ENCODE results near the gene MUC20.
"Not testable (repeated sequence)": the region's sequence is repeated elsewhere in the genome, so short reads cannot be mapped to it uniquely, and the experiment has no call there.

The MUC20 gene, protein sequence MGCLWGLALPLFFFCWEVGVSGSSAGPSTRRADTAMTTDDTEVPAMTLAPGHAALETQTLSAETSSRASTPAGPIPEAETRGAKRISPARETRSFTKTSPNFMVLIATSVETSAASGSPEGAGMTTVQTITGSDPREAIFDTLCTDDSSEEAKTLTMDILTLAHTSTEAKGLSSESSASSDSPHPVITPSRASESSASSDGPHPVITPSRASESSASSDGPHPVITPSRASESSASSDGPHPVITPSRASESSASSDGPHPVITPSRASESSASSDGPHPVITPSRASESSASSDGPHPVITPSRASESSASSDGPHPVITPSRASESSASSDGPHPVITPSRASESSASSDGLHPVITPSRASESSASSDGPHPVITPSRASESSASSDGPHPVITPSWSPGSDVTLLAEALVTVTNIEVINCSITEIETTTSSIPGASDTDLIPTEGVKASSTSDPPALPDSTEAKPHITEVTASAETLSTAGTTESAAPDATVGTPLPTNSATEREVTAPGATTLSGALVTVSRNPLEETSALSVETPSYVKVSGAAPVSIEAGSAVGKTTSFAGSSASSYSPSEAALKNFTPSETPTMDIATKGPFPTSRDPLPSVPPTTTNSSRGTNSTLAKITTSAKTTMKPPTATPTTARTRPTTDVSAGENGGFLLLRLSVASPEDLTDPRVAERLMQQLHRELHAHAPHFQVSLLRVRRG

DNA sequence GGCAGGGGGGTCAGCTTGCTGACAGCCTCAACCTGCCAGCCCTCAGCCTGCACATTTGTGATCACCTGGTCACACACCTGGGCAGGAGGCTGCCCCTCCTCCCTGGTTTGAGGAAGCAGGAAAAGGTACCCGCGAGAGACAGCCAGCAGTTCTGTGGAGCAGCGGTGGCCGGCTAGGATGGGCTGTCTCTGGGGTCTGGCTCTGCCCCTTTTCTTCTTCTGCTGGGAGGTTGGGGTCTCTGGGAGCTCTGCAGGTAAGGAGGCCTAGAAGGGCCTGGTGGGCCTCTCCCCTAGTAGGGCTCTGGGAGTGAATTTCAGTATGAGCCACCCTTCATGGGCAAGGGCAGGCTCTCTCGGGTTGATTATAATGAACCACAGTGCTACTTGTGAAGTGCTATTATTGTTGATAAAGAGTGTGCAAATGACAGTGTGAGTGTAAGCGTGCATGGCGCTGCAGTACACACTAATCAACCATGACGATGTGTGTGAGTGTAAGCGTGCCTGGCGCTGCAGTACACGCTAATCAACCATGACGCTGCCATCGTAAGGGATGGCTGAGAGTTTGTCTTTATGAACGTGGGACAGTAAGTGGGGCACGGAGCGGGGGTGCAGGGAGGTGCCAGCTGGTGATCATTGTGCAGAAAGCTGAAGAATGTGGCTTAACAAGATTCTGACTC lies at the start of gene MUC20:
MUC20 (plus strand) TSS at position 148 of the 676 bp plus-strand sequence; CDS start at position 178, 30 bp downstream.
- not testable (repeated sequence) for DNase-seq

DNA sequence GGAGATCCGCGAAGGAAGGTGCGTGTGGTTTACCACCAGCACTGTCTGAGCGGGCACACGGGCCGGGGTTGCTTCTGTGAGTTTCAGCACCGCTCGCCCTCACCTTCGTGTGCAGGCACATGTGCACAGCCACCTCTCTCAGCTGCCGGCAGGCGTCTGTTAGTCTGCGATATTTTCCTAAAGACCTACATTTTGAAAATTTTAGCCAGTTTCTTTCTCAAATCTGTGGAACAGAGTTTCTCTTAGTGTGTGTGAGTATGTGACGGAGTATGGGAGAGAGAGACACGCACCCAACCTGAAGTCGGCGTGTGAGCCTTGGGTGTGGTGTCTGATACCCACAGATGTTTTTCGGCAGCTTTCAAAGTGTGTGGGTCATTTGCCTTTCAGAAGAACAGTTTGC lies 49.5 kb upstream of the MUC20 start:
- DNase-seq, result not testable (repeated sequence)

DNA sequence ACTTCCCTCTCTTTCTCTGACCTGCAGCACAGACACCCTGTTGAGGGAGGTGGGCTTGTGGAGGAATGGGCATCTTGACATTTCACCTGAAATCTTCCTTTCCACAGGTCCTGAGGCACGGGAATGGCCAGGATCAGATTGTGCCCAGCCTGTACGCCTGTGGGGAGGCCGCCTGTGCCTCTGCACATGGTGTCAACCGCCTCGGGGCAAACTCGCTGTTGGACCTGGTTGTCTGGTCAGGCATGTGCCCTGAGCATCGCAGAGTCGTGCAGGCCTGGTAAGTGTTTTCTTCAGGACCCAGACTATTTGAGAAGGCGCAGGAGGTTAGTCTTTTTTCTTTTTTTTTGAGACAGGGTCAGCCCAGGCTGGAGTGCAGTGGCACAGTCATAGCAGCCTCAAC lies 47.1 kb upstream of the MUC20 start:
- not testable (repeated sequence) for DNase-seq

DNA sequence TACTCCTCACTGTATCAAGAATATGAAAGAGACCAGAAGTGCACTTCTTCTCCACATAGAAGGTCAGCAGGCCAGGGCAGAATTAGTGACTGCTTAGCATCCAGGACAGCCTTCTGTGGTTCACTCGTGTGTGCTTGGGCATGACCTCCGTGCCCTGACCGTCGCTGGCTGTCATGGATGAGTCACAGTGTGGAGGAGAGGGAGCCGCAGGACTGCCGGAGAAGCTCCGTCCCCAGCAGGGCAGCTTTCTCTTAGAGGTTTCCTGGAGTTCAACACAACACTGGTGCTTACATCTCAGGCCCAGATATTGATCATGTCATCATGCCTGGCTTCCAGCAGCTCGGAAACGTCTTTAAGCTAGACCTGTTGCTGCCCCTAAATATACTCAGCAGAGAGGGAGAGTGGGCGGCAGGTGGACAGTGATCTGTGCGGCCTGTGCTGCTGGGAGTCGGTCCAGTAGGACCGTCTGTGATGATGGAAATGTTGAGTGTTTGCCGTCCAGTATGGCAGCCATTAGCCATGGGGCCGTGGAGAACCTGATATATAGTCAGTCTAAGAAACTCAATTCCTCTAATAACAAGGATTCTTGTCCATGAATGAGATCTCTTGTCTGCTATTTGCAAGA lies 42.3 kb upstream of the MUC20 start:
- DNase-seq, result not testable (repeated sequence)

DNA sequence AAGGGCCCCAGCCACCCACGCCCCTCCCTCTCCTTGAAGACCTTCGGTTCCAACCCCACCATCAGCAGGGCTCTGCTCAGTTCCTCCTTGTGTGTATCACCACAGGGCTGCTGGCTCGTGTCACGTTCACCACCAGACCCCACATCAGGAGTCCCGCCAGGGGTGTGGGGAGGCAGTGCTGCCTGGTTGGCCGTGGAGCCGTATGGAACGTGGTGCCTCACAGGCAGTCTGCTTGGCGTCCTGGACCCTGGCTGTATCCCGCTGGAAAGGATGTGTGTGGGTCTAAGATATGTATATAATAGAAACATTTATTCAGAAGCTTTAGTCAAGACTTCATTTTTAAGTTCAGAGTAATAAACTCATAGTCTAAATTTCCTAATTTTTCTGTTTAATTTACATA lies 40.1 kb upstream of the MUC20 start:
- DNase-seq, result not testable (repeated sequence)

DNA sequence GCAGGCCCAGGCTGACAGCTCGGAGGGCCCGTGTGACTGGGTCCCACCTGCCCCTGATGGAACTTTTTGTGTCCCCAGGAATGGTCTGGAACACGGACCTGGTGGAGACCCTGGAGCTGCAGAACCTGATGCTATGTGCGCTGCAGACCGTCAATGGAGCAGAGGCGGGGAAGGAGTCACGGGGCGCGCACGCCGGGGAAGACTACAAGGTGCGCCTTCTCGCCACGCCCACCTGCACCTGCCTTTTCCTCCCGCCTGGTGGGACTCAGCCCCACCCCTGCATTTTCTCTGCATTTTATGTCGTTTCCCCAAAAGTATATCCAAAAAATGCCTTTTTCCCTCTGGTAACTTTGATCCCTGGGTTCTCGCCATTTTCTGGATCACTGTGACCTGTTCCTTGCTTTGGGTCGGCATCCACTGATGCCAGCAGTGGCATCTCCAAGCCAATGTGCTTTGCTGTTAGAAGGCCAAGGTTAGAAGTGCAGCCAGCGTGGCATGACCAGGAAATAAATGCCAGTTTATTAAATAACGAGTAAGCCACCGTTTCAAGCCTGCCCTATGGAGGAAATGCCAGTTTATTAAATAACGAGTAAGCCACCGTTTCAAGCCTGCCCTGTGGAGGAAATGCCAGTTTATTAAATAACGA lies 39.2 kb upstream of the MUC20 start:
- DNase-seq, result not testable (repeated sequence)

DNA sequence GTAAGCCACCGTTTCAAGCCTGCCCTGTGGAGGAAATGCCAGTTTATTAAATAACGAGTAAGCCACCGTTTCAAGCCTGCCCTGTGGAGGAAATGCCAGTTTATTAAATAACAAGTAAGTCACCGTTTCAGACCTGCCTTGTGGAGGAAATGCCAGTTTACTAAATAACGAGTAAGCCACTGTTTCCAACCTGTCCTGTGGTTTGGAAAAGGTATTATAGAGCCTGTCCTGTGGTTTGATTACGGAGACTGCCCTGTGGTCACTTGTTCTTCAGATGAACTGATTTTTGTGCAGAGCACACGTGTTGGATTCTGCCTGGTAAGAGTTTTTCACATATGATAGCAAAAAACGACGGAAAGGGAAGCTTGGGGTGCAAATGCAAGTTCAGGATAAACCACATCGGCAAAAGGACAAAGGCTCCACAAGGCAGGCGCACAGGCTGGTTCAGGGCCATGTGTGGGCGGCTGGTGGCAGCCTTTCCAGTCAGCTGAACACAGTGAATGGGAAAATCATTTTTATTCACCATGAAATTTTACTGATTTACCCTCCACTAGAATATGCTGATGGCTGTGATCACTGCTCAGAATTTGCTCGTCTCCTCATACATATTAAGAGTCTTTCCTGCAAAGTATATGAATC lies 38.6 kb upstream of the MUC20 start:
- not testable (repeated sequence) for DNase-seq

DNA sequence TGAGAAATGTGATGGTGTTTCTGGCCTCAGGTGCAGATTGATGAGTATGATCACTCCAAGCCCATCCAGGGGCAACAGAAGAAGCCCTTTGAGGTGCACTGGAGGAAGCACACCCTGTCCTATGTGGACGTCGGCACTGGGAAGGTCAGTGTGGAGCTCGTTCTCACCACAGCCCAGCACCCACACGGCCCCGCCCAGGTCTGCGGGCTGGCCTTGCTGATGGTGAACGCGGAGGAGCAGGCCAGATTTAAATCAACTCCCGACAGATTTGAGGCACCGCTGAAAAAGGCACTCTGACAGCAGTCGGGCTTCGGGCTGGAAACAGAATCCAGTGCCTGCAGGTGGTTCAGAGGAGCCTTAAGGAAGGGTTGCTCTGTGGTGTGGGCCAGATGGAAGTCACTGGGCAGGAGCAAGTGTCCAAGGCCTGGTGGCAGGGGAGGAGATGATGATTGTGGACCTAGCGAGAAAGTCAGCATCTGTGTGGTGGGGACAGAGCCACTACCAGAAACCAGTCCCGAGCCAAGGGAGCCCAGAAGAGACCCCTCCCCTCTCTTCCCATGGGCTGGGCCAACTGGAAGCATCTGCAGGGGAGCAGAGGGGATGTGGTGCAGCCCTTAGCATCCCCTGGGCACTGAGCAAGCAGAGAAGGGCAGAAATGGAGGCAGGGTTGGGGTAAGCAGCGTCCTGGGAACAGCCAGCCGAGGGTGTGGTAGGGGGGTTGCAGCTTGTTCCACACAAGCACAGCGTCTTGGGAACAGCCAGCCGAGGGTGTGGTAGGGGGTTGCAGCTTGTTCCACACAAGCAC lies 36.9 kb upstream of the MUC20 start:
- not testable (repeated sequence) for DNase-seq

DNA sequence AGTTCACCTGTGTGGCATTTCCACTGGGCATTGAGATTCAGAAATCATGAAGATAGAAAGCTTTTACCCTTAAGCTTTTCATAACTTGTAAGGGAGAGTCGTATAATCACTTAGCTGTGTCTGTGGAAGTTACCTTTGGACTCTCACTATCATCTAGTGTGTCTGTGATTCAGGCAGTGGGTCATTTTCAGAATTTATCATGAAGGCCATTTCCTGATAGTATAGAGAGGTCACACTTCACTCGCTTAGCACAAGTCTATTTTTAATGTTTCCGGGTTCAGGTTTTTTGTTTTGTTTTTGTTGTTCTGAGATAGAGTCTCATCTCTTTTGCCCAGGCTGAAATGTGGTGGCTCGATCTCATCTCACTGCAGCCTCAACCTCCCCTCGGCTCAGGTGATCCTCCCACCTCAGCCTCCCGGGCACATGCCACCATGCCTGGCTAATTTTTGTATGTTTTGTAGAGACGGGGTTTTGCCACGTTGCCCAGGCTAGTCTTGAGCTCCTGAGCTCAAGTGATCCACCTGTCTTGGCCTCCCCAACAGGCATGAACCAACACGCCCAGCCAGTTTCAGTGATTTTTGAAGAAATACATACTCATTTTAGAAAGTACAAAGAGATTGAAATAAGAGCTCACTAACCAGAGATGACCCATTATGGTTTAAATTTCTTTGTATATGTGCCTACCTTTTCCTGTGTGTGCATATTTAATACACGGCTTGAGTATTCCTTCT lies 36.1 kb upstream of the MUC20 start:
- DNase-seq, result not testable (repeated sequence)

DNA sequence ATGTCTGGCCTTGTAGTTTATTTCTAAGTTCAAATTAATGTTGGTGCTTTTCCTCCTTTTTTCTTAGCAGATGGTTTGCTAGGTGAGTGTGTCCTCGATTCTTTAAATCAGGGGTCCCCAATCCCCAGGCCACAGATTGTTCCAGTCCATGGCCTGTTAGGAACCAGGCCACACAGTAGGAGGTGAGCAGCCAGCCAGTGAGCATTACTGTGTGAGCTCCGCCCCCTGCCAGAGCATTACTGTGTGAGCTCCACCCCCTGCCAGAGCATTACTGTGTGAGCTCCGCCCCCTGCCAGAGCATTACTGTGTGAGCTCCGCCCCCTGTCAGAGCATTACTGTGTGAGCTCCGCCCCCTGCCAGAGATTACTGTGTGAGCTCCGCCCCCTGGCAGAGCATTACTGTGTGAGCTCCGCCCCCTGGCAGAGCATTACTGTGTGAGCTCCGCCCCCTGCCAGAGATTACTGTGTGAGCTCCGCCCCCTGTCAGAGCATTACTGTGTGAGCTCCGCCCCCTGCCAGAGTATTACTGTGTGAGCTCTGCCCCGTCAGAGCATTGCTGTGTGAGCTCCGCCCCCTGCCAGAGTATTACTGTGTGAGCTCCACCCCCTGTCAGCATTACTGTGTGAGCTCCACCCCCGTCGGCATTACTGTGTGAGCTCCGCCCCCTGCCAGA lies 34.1 kb upstream of the MUC20 start:
- not testable (repeated sequence) for DNase-seq

DNA sequence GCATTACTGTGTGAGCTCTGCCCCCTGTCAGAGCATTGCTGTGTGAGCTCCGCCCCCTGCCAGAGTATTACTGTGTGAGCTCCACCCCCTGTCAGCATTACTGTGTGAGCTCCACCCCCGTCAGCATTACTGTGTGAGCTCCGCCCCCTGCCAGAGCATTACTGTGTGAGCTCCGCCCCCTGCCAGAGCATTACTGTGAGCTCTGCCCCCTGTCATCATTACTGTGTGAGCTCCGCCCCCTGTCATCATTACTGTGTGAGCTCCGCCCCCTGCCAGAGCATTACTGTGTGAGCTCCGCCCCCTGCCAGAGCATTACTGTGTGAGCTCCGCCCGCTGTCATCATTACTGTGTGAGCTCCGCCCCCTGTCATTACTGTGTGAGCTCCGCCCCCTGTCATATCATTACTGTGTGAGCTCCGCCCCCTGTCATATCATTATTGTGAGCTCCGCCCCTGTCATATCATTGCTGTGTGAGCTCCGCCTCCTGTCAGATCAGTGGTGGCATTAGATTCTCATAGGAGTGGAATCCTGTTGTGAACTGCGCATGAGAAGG lies 33.5 kb upstream of the MUC20 start:
- DNase-seq, result not testable (repeated sequence)

DNA sequence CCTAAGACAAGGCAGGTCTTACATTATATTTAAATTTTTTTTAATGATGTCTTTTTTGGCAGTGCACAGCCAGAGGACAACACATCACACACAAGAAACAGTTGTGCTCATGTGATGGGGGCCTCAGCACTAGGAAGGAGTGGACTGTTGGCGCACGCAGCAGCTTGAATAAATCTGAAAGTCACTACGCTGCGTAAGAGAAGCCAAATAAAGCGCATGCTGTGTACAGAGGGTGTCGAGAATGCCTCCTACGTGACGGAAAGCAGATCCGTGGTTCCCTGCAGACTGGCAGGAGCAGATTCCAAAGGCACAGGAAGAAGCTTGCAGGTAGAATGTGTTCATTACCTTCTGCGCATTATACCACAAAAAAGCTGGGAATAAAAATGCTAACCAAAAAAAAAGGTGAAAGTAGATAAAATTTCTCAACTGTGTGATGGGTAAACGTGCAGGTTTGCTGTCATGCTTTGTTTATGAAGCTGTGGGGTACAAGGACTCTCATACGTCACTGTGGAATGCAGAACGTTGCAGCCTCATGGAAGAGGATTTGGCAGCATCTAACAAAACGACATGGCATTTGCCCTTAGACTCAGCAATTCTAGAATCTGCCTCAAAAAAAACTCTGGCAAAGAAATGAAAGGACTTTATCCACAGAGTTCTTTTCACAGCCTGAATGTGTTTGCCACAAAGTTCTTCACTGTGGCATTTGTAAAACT lies 32.2 kb upstream of the MUC20 start:
- DNase-seq, result not testable (repeated sequence)

DNA sequence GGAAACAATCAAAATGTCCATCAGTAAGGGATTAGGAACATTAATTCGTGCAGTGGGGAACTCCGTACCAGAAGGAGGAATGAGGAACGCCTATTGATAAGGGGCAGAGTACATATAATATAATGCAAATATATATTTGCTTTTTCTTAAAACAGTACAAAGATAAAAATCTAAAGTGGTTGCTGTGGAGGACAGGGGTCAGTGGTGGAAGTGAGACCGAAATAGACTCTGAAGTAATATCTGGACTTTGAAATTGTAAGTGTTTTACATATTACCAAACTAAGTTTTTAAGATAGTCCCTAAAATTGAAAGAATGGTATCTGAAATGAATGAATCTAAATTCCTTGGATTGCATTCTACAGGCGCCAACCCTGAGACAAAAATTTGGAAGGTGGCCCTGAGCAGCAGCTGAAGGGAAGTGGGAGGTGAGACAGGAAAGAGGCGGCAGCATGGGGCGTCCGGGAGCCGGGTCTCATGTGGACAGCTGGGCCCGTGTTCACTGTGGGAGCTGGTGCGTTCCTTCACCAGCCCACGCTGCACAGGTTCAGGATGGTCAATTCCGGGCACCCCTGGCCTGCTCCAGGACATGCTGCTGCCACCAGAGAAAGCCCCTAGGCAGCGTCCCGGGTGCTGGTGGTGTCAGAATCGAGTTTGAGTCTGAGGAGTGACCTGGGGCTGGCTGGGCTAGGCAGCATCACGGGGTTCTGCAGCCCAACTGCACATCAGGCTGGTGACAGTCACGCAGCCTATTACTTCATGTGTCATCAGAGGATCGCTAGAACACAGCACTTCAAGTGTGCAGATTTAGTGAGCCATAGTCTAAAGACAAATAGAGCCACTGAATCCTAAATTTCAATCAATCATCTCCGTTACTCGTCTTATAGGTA lies 31.4 kb upstream of the MUC20 start:
- DNase-seq, result not testable (repeated sequence)

DNA sequence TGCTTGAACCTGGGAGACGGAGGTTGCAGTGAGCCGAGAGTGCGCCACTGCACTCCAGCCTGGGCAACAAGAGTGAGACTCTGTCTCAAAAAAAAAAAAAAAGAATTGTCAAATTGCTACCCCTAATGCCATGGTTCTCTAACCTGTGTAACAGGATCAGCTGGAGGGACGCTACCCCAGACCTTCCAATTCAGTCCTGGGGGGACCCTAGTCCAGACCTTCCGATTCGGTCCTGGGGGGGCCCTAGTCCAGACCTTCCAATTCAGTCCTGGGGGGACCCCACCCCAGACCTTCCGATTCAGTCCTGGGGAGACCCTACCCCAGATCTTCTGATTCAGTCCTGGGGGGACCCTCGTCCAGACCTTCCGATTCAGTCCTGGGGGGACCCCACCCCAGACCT lies 29.8 kb upstream of the MUC20 start:
- no peak for DNase-seq

DNA sequence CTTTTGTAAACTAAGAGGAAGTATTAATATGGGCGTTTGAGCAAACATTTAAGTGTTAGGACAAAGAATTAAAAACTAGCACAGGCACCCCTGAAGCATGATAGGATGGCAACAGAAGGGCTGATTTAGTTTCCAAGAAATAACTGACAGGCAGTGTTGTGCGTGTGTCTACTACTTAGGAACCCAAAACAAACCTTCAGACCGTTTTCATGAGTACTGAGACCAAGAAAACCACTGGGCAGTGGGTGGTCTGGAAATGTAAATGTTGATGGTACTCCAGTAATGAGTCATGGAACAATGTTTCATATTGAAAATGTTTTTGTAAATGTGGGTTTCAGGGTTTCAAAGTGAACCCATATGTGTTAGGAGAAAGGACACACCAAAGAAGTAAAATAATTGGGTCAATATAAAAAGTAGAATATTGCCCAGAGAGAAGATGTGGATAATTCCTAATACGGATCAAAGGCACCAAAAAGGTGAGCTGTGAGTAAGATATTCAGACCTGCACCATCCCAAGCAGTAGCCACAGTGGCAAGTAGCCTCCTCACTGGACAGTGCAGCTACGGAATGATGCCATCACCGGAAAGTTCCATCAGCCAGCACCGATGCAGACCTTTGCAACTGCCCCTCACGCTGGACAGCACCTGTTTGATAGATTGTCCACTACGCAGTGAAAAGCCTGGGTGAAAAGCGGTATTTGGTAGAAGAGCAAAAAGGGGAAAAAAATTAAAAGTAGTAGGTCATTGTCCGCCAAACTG lies 29.0 kb upstream of the MUC20 start:
- DNase-seq, result not testable (repeated sequence)

DNA sequence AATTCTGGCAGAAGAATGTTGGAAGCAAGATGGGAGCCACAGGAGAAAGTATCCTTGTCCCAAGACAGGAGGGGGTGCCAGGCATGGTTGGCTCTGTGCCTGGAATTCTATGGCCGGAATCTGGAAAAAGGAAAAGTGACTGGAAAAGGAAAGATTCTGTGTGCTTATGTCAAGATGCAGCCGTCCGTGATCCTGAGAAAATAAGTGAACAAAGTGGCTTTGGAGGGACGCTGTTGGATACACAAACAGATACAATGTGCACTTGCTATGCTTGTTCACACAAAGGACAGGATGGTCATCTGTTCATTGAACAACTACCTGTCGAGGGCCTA lies 28.5 kb upstream of the MUC20 start:
- DNase-seq, result no peak

DNA sequence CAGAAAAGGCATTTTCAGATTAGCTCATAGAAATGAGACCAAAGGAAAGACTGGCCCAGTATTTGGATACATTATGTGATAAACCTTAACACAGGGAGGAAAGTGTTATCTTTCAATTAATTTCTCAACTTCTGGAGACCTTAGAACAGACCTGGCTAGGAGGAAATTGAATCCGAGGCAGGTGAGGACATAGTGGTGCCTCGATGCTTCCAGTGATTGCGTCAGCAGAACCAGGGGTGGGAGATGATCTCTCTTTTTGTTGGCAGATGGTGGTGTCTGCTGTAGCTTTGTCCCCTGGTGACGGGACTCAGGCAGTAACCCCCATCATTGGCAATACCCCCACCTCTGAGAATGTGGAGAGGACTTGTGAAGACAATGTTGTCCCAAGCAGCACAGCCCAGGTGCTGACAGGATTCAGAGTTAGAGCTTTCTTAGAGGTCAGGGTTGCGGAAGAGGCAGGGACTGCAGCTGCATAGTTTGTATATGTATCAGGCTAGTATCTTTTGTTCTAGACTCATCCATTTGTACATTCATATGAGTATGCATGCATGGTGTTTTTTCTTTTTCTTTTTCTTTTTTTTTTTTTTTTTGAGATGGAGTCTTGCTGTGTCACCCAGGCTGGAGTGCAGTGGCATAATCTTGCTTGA lies 27.9 kb upstream of the MUC20 start:
- DNase-seq, result no peak
